Measurements from ENCODE around the gene FAM229A.

The FAM229A gene

GRCh38 chr1:32373996-32374592 lies 11.8 kb upstream of the FAM229A start:
- peaks cover 94% of the 10 kb centered on the region for H3K36me3 ChIP-seq (ENCODE audit: control insufficient read depth, insufficient read depth, low read length)
- H3K27ac ChIP-seq (ENCODE audit: low read depth, low read length, severe bottlenecking), result no peak overlapping the region
- H3K4me3 ChIP-seq (ENCODE audit: extremely low read depth, insufficient read depth, low read length, poor library complexity, severe bottlenecking), result no peak overlapping the region
- no peaks in the 10 kb centered on the region for H3K4me1 ChIP-seq (ENCODE audit: control insufficient read depth, insufficient read depth, low read length, poor library complexity, severe bottlenecking)
- 100% methylated on average over 1 of the region's 1 CpG; no CpG with 5 or more reads in 1 of the 2 experiments for WGBS, 2 experiments (ENCODE audit: insufficient coverage in 2 of 2)
- H3K9me3 ChIP-seq (ENCODE audit: control insufficient read depth, low read length), result no peaks in the 10 kb centered on the region

GRCh38 chr1:32372149-32372756 lies 10.0 kb upstream of the FAM229A start:
- 97 to 100% methylated on average over 3 to 4 of the region's 5 CpGs for WGBS, 2 experiments (ENCODE audit: insufficient coverage in 2 of 2)
- no peak overlapping the region for H3K4me3 ChIP-seq (ENCODE audit: extremely low read depth, insufficient read depth, low read length, poor library complexity, severe bottlenecking)
- H3K36me3 ChIP-seq (ENCODE audit: control insufficient read depth, insufficient read depth, low read length), result peaks cover 93% of the 10 kb centered on the region
- no peak overlapping the region for H3K27ac ChIP-seq (ENCODE audit: low read depth, low read length, severe bottlenecking)
- H3K9me3 ChIP-seq (ENCODE audit: control insufficient read depth, low read length), result no peaks in the 10 kb centered on the region
- no peaks in the 10 kb centered on the region for H3K4me1 ChIP-seq (ENCODE audit: control insufficient read depth, insufficient read depth, low read length, poor library complexity, severe bottlenecking)

- WGBS, 2 experiments (ENCODE audit: insufficient coverage in 2 of 2), result 100% methylated on average over 2 to 3 of the region's 7 CpGs
- H3K4me1 ChIP-seq (ENCODE audit: control insufficient read depth, insufficient read depth, low read length, poor library complexity, severe bottlenecking), result no peaks in the 10 kb centered on the region
- no peaks in the 10 kb centered on the region for H3K9me3 ChIP-seq (ENCODE audit: control insufficient read depth, low read length)
- no peak overlapping the region for H3K27ac ChIP-seq (ENCODE audit: low read depth, low read length, severe bottlenecking)
- H3K4me3 ChIP-seq (ENCODE audit: extremely low read depth, insufficient read depth, low read length, poor library complexity, severe bottlenecking), result no peak overlapping the region
- peaks cover 93% of the 10 kb centered on the region for H3K36me3 ChIP-seq (ENCODE audit: control insufficient read depth, insufficient read depth, low read length)
Measured at GRCh38 chr1:32367912-32368635, 5.8 kb upstream of the FAM229A start.

- Histone ChIP-seq H3K4me3 (ENCODE audit: extremely low read depth, insufficient read depth, low read length, poor library complexity, severe bottlenecking) (no peak overlapping the region), H3K36me3 (ENCODE audit: control insufficient read depth, insufficient read depth, low read length) (peaks cover 74% of the 10 kb centered on the region), H3K27ac (ENCODE audit: low read depth, low read length, severe bottlenecking) (no peak overlapping the region), H3K9me3 (ENCODE audit: control insufficient read depth, low read length) (no peaks in the 10 kb centered on the region), H3K4me1 (ENCODE audit: control insufficient read depth, insufficient read depth, low read length, poor library complexity, severe bottlenecking) (peaks cover 5% of the 10 kb centered on the region)
- WGBS, 2 experiments (ENCODE audit: insufficient coverage in 2 of 2), result 87 to 100% methylated on average over 4 to 6 of the region's 6 CpGs
Measured at GRCh38 chr1:32365445-32365844, 3.2 kb upstream of the FAM229A start.

GRCh38 chr1:32364836-32365235 lies 2.6 kb upstream of the FAM229A start:
- WGBS, 2 experiments (ENCODE audit: insufficient coverage in 2 of 2), result 81 to 90% methylated on average over 3 of the region's 5 CpGs
- no peaks in the 10 kb centered on the region for H3K9me3 ChIP-seq (ENCODE audit: control insufficient read depth, low read length)
- no peak overlapping the region for H3K27ac ChIP-seq (ENCODE audit: low read depth, low read length, severe bottlenecking)
- peaks cover 69% of the 10 kb centered on the region for H3K36me3 ChIP-seq (ENCODE audit: control insufficient read depth, insufficient read depth, low read length)
- H3K4me3 ChIP-seq (ENCODE audit: extremely low read depth, insufficient read depth, low read length, poor library complexity, severe bottlenecking), result no peak overlapping the region
- peaks cover 5% of the 10 kb centered on the region for H3K4me1 ChIP-seq (ENCODE audit: control insufficient read depth, insufficient read depth, low read length, poor library complexity, severe bottlenecking)

- no peaks in the 10 kb centered on the region for H3K9me3 ChIP-seq (ENCODE audit: control insufficient read depth, low read length)
- peaks cover 59% of the 10 kb centered on the region for H3K36me3 ChIP-seq (ENCODE audit: control insufficient read depth, insufficient read depth, low read length)
- H3K4me1 ChIP-seq (ENCODE audit: control insufficient read depth, insufficient read depth, low read length, poor library complexity, severe bottlenecking), result peaks cover 5% of the 10 kb centered on the region
- WGBS, 2 experiments (ENCODE audit: insufficient coverage in 2 of 2), result 96% methylated on average over 7 to 10 of the region's 12 CpGs
- H3K27ac ChIP-seq (ENCODE audit: low read depth, low read length, severe bottlenecking), result no peak overlapping the region
- H3K4me3 ChIP-seq (ENCODE audit: extremely low read depth, insufficient read depth, low read length, poor library complexity, severe bottlenecking), result no peak overlapping the region
Measured at GRCh38 chr1:32363713-32364112, 1.4 kb upstream of the FAM229A start.

GRCh38 chr1:32361674-32362473 lies 411 bp downstream of the FAM229A start:
- WGBS, 2 experiments (ENCODE audit: insufficient coverage in 2 of 2), result 10% methylated on average over 50 to 68 of the region's 91 CpGs
- peaks cover 45% of the 10 kb centered on the region for H3K36me3 ChIP-seq (ENCODE audit: control insufficient read depth, insufficient read depth, low read length)
- H3K4me3 ChIP-seq (ENCODE audit: extremely low read depth, insufficient read depth, low read length, poor library complexity, severe bottlenecking), result peak overlapping the region; percentile 26
- H3K9me3 ChIP-seq (ENCODE audit: control insufficient read depth, low read length), result no peaks in the 10 kb centered on the region
- no peak overlapping the region for H3K27ac ChIP-seq (ENCODE audit: low read depth, low read length, severe bottlenecking)
- H3K4me1 ChIP-seq (ENCODE audit: control insufficient read depth, insufficient read depth, low read length, poor library complexity, severe bottlenecking), result peaks cover 5% of the 10 kb centered on the region

- Histone ChIP-seq H3K36me3 (ENCODE audit: control insufficient read depth, insufficient read depth, low read length) (peaks cover 39% of the 10 kb centered on the region), H3K4me1 (ENCODE audit: control insufficient read depth, insufficient read depth, low read length, poor library complexity, severe bottlenecking) (peaks cover 5% of the 10 kb centered on the region), H3K27ac (ENCODE audit: low read depth, low read length, severe bottlenecking) (no peak overlapping the region), H3K9me3 (ENCODE audit: control insufficient read depth, low read length) (no peaks in the 10 kb centered on the region), H3K4me3 (ENCODE audit: extremely low read depth, insufficient read depth, low read length, poor library complexity, severe bottlenecking) (no peak overlapping the region)
- 73 to 82% methylated on average over 24 to 29 of the region's 35 CpGs for WGBS, 2 experiments (ENCODE audit: insufficient coverage in 2 of 2)
Measured at GRCh38 chr1:32361308-32361673, 994 bp downstream of the FAM229A start.

GRCh38 chr1:32358435-32358834 lies 3.9 kb downstream of the FAM229A start:
- H3K27ac ChIP-seq (ENCODE audit: low read depth, low read length, severe bottlenecking), result no peak overlapping the region
- H3K4me1 ChIP-seq (ENCODE audit: control insufficient read depth, insufficient read depth, low read length, poor library complexity, severe bottlenecking), result peaks cover 13% of the 10 kb centered on the region
- WGBS, 2 experiments (ENCODE audit: insufficient coverage in 2 of 2), result 100% methylated on average over 3 of the region's 3 CpGs
- H3K36me3 ChIP-seq (ENCODE audit: control insufficient read depth, insufficient read depth, low read length), result peaks cover 11% of the 10 kb centered on the region
- no peaks in the 10 kb centered on the region for H3K9me3 ChIP-seq (ENCODE audit: control insufficient read depth, low read length)
- no peak overlapping the region for H3K4me3 ChIP-seq (ENCODE audit: extremely low read depth, insufficient read depth, low read length, poor library complexity, severe bottlenecking)

- no peak overlapping the region for H3K27ac ChIP-seq (ENCODE audit: low read depth, low read length, severe bottlenecking)
- no peak overlapping the region for H3K4me3 ChIP-seq (ENCODE audit: extremely low read depth, insufficient read depth, low read length, poor library complexity, severe bottlenecking)
- H3K4me1 ChIP-seq (ENCODE audit: control insufficient read depth, insufficient read depth, low read length, poor library complexity, severe bottlenecking), result peaks cover 21% of the 10 kb centered on the region
- peaks cover 3% of the 10 kb centered on the region for H3K36me3 ChIP-seq (ENCODE audit: control insufficient read depth, insufficient read depth, low read length)
- no peaks in the 10 kb centered on the region for H3K9me3 ChIP-seq (ENCODE audit: control insufficient read depth, low read length)
- WGBS, 2 experiments (ENCODE audit: insufficient coverage in 2 of 2), result 90 to 100% methylated on average over 1 to 6 of the region's 6 CpGs
Measured at GRCh38 chr1:32357614-32358013, 4.7 kb downstream of the FAM229A start.
